ENCODE results near the gene MEPE.

GRCh38 chr4:87853891-87854290, 21.1 kb downstream of the MEPE start:
- no peak for TF ChIP-seq MEF2A (IDR thresholded peaks at IDR 0.05; ENCODE audit: insufficient read depth, low read depth, low read length)
- TF ChIP-seq, protein P1, sequence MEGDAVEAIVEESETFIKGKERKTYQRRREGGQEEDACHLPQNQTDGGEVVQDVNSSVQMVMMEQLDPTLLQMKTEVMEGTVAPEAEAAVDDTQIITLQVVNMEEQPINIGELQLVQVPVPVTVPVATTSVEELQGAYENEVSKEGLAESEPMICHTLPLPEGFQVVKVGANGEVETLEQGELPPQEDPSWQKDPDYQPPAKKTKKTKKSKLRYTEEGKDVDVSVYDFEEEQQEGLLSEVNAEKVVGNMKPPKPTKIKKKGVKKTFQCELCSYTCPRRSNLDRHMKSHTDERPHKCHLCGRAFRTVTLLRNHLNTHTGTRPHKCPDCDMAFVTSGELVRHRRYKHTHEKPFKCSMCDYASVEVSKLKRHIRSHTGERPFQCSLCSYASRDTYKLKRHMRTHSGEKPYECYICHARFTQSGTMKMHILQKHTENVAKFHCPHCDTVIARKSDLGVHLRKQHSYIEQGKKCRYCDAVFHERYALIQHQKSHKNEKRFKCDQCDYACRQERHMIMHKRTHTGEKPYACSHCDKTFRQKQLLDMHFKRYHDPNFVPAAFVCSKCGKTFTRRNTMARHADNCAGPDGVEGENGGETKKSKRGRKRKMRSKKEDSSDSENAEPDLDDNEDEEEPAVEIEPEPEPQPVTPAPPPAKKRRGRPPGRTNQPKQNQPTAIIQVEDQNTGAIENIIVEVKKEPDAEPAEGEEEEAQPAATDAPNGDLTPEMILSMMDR (IDR thresholded peaks at IDR 0.05 in 2 of 3, conservative IDR thresholded peaks at IDR 0.05 in 1 of 3; ENCODE audit: control insufficient read depth in 2 of 3, extremely low read depth in 1 of 3, insufficient read depth in 1 of 3, low read depth in 3 of 3, low read length in 3 of 3): no peak
- no peak for TF ChIP-seq CBFB (IDR thresholded peaks at IDR 0.05; ENCODE audit: low read depth)
- TF ChIP-seq BHLHE40 (IDR thresholded peaks at IDR 0.05; ENCODE audit: borderline replicate concordance in 1 of 2, low read depth in 2 of 2, low read length in 1 of 2): no peak
- TF ChIP-seq ZNF274 (IDR thresholded peaks at IDR 0.05; ENCODE audit: insufficient read depth, insufficient read length): no peak
- TF ChIP-seq POLR2AphosphoS5 (IDR thresholded peaks at IDR 0.05; ENCODE audit: low read length): no peak
- TF ChIP-seq ZNF24 (IDR thresholded peaks at IDR 0.05): no peak
- TF ChIP-seq WRNIP1 (IDR thresholded peaks at IDR 0.05; ENCODE audit: borderline replicate concordance, low read depth, low read length): no peak
- no peak for TF ChIP-seq CREB1 (IDR thresholded peaks at IDR 0.05; ENCODE audit: low read depth)
- TF ChIP-seq EZH2 (IDR thresholded peaks at IDR 0.05; ENCODE audit: borderline replicate concordance, control insufficient read depth, low read depth, low read length): no peak
